Embryonic facial prominence (tissue), 1 donor: ENCODE data around the gene MITF.
"Not testable (repeated sequence)": the region's sequence is repeated elsewhere in the genome, so short reads cannot be mapped to it uniquely, and the experiment has no call there.

Source experiments
- DNase-seq: peaks from one replicate; pipeline ENCODE4 v3.0.0-alpha.2; 2016; ENCODE audit errors: extremely low spot score

The MITF gene

DNA sequence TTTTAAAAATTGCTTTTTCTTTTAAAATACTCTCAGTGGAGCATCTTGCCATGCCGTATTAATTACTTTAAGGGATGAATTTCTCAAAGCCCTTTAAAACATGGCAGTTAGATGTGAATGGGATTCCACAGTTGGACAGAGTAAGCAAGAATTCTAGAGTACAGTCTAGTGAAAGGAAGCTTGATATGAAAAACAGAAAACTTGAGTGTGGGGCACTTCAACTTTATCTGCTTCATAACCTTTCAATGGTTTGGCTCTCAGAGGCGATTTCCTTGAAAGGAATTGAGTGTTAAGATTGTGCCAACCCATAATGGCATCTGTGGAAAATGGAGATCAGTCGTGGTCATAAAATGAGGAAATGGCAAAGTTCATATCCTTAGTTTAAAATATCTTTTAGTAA, 132.6 kb downstream of the MITF start:
- no peak for DNase-seq

DNA sequence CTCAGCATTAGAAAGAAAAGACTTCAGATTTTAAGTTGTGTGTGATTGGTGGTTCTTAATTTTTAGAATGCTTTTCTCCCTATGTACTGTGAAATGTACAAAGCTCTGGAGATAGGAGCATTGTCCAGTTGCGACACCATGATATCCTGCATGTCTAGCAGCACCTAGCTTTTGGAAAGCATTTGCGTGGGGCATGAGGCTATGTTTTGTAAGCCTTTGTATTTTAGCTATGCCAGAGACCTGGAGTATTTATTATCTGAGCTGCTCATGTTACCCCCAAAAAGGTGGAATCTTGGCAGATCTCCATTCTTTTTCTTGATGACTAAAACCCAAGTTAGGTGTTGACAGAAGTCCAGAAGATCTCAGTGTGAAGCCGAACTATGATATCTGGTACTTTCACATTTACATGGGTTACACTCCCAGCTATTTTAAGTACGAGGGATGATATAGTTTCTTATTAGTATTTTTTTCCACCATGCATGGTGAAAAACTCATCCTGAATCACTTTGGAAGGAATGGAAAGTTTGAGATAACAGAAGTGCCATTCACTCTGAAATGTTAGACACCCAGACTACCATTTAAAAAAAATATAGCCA, 133.6 kb downstream of the MITF start:
- DNase-seq: no peak

DNA sequence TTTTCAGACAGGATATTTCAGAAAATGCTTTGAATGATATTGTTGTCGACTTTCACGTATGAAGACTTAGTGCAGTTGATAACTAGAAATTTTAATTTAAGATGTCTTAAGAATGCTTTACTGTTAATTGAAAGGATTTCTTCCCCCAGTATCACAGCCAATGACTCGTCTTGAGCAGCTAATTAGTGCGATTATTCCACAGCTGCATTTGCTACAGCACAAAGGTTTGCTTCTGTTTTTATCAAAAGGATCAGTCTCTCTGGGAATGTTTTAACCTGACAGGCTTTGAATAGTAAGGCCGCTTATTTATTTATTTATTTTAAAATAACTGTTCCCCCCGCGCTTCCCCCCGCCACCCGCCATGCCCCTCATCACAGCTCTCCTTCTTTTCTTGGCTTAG, 136.8 kb downstream of the MITF start:
- DNase-seq: no peak

DNA sequence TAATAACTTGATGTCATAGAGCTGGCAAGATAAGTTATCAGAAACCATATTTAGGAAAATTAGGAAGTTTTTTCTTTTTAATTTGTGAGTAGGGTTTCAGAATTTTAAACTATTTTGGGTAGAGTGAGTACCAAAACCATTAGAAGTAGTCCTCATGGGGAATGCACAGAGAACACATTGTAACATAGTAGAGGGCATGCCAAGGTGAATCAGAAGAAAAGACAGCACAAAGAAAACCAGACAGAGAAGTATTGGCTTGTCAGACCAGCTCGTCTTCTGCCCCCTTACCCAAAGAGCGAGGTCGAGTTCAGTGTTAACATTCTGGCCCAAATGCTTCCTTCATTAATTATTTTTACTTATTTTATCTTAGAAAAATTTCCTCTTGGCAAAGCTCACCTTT, 139.0 kb downstream of the MITF start:
- no peak for DNase-seq

DNA sequence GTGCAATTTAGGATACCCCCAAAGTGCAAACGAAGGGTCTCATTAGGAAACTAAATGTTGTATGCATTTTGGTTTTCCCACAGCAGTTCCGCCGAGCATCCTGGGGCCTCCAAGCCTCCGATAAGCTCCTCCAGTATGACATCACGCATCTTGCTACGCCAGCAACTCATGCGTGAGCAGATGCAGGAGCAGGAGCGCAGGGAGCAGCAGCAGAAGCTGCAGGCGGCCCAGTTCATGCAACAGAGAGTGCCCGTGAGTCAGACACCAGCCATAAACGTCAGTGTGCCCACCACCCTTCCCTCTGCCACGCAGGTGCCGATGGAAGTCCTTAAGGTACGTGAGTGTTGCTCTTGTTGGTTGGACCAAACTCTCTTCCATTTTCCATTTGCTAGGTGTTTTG, 139.8 kb downstream of the MITF start:
- DNase-seq: no peak

DNA sequence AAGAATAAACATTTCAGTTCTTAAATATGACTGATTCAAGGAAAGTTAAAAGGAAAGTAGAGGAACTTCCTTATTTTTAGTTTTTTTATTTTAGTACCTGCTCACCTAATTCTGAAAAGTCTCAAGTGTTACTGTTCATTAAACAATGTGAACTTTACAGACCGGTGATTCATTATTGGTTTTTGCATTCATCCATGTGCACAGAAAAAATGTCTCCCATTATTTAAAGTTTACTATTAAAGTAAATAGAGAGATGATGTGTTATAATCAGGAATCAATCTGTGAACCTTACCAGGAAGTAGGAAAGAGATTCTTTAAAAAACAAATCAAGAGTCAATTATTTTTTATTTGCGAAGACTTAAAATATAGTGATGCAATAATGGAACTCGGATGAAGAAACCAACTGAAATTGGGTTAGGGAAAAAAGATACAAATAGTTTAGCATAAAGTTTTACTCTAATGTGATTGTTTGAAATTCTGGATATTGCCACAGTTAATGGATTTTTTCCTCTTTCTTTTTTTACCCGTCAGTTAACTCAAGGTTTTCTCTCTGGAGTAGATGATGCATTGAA, 140.9 kb downstream of the MITF start:
- DNase-seq: no peak

DNA sequence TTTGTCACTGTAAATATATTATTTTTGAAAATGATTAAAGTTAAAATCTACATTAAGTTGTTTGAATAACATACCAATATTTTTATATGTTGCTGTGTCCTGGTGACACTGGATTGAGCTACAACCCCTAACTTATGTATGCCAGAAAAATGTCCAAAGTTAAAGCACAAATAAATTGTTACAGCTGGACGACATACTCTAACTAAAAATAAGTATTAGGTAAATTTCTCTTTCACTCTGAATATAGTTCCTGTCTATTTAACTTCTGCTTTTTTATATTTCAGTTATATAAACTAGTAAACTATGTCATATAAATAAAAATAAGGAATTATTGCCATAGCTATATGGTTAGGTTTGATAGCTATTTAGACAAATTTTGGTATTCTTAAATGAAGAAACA, 141.8 kb downstream of the MITF start:
- no peak for DNase-seq

DNA sequence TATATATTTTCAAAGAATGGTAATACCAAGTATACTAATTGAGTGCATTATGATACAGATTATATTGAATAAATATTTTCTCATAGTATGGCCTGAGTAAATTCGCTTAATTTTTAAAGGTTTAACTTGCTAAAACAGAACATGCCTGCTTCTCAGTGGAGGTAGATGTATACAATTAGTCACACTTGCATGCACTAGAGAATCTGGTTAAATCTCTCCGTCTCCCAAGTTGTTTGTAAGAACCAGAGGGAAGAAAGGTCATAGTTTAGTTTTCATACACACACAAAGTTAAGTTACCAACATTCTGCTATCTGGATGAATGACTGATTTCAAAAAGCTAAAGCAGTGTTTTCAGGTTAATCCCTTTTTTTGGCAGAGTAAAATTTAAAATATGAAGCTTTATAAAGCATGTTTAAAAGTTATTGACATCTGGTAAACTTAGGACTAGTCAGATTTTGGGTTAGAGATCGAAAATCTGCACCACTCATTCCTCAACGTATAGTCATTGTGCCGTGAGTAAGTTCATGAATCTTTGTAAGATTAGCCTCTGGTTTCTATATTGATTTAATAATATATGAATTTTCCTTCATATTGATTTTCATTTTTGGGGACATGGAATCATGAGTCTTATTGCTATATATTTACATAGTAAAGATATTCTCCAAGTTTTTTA, 142.6 kb downstream of the MITF start:
- DNase-seq: no peak

DNA sequence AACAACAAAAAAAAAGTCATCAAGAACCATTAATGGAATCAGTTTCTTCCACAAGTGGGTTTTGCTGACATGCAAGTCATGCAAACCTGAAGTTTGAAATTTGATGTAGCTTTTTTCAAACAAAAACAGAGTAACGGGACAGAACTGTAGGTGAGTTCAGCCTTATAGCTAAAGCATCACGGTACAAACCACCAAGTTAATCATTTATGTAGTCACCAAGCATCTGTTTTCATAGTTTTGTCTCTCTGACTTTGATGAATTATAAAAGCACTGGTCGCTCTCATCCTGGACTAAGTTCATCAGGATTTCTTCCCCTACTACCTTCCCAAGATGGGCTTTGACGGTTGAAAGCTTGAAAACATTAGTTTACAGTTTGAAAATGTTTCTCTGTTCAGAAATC, 143.3 kb downstream of the MITF start:
- DNase-seq: no peak

DNA sequence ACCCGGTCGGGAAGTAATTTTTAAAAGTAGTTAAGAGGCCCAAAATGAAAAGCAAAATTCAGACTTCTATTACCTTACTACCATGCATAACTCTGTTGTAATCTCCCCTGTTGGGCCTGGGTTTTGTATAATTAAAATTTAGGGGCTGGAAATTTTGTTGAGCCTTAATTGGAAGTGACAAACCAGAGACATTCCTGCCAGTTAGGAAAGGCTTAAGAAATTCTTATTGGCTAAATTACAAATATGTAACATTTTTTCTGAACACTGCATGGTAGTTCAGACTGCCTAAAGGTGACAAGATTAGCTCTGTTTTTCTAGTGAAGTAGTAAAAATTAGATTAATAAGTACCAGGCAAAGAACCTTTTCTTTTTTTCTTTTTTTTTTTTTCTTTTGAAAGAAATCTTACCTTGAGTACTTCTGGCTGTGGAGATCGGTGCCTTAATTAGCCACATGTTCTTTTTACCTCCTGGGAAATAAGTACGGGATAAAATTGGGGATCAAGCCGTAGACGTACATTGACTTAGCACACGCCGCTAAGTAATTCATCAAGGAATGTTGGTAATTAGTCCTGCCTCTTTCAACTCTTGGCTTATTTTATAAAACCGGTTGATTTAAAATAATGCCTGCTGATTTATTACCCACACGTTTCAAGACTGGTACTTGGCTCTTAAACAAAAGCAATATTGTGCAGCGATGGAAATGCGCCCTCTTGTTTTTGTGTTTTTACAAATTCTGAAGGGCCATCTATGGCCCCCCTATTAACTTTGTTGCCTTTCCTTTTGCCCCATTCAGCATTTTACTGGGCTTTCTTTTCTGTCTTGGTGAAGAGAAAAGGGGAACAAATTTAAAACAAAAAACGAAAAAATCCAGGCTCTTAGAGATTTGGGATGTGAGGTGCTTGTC, 149.0 kb downstream of the MITF start:
- DNase-seq: no peak

DNA sequence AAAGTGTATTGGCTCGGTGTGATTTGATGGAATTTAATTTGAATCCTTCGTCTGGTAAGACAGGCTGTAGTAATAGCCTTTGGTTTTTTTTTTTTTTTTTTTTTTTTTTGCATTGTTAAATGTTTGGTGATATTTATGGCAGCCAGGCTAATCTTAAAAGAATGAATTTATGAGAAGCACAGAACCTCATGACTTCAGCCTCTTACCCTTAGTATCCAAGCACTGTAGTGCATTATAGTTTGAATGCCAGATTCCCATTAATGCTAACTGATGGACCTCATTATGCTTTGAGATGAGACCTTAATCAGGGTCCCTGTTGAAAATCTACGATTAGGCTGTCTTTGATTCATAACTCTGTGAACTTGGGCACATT, 149.7 kb downstream of the MITF start:
- DNase-seq: no peak

DNA sequence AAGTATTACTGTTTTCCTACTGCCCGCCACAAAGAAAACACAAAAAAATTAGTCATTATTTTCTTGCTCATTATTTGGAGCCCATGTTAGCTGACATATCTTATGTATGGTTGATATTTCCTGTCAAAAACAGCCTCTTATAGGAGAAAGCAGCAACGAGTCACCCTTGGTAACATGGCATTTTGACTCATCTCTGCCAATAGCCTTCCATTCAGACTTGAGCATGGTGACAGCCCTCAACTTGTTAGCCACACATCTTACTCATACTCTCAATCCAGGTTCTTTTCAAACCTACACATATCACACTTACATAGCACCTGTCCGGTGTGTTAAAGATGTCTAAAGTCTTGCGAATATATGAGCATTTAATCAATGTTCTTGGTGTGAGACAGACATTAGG, 150.8 kb downstream of the MITF start:
- no peak for DNase-seq

DNA sequence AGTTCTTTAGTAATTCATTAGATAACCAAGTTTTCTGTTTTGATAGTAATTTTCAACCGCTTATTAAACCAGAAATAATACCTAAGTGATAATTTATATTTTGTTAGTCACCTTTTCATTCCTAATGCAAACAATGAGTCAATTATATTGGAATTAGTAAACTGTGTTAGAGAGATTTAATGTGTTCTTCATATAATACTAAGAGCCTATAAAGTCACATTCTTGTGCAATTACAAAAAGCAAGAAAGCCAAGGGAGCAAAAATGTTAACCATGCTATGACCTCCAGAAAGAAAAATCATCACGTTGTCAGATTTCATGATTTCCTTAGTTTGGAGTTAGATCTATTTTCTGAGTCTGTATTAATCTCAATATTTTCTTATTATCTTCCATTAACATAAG, 151.4 kb downstream of the MITF start:
- DNase-seq: no peak

DNA sequence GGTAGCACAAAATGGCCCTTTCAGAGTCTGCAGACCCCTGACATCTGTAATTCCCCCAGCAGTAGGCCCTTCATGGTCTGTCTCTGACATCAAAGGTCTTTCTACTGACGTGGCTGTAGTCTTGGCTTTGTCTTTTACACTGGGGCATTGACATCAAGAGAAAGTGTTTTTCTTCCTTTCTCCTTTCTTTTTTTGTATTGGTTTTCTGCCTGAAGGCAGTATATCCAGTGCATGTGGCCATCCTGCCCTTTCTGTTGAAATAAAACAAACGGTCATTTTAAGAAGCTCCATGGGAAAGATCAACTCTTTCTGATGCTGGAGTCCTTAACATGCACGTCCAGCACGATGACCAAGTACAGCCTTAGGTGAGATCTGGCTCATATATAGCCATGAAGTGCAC, 153.4 kb downstream of the MITF start:
- DNase-seq: no peak

DNA sequence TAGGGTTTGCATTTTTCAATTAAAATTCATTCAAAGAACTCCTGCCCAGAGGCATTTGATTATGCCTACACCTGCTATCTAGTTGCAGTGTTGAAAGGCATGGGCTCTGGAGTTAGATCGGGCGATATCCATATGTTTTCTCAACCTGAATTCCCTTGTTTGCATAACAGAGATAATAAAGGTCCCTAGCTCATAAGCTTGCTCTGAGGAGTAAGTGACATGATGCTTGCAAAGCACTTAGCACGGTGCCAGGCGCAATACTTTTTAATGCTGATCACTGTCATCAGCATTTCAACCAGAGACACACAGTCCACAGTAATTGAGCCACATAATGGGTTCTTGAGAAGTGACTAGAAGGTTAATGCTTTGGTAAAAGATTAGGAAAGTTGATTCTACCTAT, 154.0 kb downstream of the MITF start:
- no peak for DNase-seq

DNA sequence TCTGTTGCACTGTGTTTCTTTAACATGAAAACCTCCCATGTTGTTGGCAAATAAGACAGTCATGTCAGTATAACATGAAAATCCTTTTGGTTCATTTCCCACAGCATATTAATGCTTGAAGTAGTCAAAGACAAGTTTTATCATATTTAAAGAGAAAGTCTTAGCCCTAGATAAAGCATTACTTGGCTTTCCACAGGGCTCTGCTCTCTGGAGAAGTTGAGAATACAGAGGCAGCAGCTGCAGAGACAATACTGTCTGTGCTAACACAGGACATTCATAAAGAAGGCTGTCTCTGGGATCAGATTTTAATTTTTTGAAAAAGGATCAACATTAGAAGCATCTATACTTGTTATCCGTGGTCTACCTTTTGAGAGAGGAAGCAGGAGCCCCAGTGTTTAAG, 156.8 kb downstream of the MITF start:
- no peak for DNase-seq

DNA sequence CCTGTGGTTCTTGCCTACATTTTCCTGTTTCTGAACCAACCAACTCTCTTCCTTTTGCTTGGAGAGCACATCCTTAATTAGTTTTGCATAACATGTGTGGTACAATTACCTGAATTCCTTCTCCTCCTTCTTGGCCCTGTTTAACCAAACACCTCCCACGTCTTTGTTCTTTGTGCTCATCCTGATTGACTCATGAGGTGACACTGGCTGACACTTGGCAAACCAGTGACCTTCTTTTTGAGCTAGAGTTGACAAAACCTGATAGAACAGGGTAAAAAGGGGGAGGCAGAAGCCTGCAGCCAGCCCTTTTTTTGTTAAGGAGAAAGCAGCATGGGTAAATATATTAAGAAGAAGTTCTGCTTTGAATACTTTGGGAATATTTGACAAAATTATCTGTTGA, 161.1 kb downstream of the MITF start:
- no peak for DNase-seq

DNA sequence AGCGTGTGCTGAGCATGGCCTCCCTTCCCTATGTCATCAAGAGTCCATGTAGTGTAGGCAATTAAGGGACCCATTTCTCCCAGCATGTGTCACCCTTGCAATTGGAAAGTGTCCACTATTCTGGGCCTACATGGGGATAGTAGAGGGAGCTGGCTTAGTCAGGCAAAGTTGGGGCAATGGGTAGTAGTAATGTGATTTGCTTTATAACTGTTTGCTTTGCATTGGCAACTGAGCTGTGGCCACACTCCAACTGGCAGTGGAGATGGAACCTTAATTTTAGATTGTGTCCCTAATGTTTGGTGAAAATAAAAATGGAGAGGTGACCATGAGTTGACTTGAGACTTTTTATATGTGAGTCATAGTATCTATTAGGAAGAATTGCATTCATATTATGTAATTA, 162.5 kb downstream of the MITF start:
- no peak for DNase-seq

DNA sequence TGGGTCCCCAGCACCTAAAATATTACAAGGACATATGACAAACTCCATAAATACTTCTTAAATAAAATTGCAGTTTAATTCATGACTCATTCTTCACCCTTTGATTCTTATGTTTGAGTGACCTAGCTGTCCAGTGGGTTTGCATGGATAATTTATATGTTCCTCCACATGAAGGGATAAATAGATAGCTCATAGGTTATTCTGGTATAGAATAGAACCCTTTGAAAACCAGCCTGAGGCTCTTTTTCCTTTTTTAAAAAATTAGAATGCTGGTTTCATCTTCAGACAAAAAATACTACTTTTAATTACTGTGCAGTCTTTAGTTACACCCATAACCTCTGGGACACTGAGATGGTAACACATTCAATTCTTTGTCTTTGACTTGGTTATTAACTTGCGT, 163.1 kb downstream of the MITF start:
- DNase-seq: no peak

DNA sequence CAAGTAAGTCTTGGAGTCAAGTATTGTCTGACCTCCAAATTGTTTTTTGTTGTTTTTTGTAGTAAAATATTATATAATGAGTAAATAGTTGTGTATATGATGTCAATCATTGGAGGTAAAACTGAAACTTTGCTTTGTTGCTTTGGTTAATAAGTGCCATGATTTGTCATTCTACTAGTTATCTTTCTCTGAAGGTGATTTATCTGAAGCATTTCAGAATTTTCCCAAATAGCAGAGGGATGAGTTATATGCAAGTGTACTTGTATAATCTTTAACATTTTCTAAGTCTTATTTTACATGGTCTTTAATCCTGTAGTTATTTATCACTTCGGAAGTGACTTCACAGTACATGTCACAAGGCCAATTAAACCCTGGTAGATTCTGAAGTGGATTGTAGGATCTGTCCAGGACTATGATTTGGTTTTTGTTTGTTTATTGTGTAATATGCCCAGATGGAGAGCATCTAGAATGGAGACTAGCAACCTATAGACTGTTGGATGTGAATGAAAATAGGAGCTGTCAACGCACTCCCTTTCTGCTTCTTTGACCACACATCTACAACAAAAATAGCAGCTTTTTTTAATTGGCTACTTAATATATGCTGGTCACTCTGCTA, 167.2 kb downstream of the MITF start:
- no peak for DNase-seq

DNA sequence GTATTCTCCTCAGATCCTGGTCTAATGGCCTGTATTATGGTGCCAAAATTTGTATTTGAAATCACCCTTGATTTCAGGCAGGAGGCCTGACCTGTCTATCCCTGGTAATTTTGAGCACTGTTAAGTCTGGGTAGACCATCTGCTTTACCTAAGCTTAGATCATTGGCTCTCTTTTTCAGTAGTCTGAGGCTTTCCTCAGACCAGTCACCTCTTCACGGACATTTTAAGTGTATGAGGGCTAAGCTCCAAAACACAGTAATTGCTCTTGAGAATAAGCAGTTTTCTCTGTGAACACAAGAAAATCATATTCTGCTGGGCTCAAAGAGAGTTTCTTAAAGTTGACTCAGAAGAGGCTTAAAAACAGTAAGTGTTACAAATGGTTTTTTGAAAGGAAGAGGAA, 168.3 kb downstream of the MITF start:
- no peak for DNase-seq

DNA sequence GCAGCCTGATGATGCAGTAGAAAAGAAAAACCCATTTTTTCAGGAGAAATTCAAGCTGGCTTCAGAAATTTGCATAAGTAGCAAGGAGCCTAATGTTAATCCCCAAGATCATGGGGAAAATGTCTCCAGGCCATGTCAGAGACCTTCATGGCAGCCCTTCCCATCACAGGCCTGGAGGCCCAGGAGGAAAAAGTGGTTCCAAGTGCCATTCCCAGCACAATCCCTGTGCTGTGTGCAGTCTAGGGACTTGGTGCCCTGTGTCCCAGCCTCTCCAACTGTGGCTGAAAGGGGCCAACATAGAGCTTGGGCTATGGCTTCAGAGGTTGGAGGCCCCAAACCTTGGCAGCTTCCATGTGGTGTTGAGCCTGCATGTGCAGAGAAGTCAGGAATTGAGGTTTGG, 170.6 kb downstream of the MITF start:
- DNase-seq: not testable (repeated sequence)
